HG02870 (cell line): ENCODE measurements around the gene KIF18A.

Experiments used
- ATAC-seq: cut with Tn5 transposase; IDR thresholded peaks from one replicate; pipeline ENCODE4 v1.9.1; 2021; ENCODE audit warnings: mild to moderate bottlenecking, moderate library complexity; ENCODE audit not compliant: unreplicated experiment

The KIF18A gene

GRCh38 chr11:28049338-28050216, 58.4 kb downstream of the KIF18A start:
- ATAC-seq: no peak

- ATAC-seq: no peak
Measured at GRCh38 chr11:28048812-28049211, 59.1 kb downstream of the KIF18A start.

DNA sequence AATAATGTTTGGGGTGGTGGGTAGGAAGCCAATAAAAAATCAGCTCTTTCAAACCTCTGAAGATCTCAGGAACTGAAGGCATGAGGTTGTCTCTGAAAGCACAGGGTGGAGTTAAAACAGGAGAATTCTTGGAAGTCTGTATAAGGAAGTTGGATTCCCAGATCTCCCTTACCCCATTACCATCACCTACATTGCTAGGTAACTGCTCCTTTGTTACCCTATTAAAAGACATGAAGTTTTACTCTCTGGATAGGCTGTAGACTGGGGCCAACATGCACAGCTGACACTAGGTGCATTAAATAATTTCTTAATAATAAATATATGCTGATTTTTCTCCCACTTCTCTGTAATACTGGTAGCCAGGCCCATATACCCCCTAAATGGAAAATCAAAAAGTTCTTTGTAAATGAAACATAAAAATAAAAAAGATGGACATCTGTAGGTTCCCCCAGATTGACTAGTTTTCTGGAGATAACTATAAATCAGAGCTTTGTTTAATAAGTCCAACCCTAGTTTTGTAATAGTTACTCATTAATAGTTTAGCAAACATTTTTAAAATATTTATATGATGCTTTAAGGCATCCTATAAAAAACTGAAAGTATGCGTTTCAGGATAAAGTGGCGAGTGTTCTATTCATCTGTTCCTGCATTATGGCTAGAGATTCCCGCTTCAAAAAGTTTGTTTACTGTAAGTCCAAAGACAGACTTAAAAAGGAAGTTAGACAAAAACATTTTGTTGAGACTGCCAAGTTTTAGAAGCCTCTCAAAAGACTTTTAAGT, 63.8 kb downstream of the KIF18A start:
- no peak for ATAC-seq

- ATAC-seq: no peak
Measured at GRCh38 chr11:28040384-28040783, 67.6 kb downstream of the KIF18A start.

DNA sequence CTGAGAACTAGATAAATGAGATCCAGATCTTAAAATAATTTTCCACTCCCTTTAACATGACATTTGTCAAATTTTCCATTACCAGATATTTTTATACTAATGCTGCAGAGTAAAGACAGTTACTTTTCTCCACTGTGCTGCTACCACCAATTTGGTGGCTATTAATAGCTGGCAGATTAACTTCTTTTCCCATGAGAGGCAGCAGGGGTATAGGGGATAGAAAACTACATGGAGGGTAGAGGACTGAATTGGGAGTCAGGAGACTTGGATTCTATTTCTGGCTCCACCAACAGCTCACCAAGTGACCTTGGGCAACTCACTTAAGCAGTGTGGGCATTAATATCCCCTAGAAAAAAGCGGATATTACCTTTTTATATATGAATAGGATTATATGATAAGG, 69.2 kb downstream of the KIF18A start:
- ATAC-seq: no peak

- ATAC-seq: no peak
Measured at GRCh38 chr11:28026634-28027290, 81.2 kb downstream of the KIF18A start.

GRCh38 chr11:28017816-28018215, 90.1 kb downstream of the KIF18A start:
- ATAC-seq: no peak

DNA sequence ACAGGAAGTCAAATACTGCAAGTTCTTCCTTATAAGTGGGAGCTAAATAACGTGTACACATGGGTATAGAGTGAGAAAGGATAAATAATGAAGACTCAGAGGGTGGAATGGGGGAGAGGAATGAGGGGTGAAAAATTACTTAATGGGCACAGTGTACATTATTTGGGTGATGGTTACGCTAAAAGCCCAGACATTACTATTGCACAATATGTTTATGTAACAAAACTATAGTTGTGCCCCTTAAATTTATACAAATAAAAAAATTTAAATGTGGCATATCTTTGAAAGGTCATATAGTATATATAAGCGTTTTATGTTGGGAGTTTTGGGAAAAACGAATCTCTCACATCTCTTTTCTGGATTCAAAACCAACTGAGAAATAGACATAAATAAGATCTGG, 96.1 kb downstream of the KIF18A start:
- no peak for ATAC-seq

GRCh38 chr11:28009996-28010395, 98.0 kb downstream of the KIF18A start:
- no peak for ATAC-seq

DNA sequence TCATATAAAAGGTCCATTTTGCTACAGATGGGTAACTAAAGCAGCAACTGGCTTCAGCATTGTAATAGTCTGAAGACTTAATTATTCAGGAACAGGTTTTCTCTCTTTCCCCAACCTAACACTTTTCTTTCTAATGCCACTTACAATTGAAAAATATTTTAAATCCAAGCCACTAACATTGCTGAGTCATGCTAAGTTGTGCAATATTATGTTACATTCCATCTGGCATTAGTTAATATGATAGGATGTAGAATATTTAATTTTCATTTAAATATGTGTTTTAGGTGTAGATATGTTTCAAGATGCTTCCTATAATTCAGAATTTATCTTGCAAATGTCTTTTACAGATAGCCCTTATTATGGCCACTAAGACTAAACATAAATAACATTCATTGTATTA, 98.6 kb downstream of the KIF18A start:
- ATAC-seq: no peak

DNA sequence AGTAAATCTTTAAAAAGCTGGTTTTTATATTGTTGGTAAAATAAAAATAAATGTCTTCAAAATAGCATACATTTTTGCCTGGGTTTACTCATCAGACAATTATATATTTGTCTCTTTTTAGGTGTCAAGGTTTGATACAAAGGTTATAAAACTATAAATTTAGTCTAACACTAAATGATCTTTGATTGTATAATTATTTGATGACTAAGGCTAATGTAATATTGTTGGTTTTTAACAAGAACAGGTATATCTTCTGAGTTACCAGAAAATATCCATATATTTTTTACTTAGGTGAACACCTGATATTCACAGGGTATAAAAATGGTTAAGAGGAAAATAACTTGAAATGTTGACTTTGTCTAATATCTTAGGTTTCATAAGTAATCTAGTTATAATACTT, 104.3 kb downstream of the KIF18A start:
- no peak for ATAC-seq

GRCh38 chr11:27998552-27998951, 109.4 kb downstream of the KIF18A start:
- ATAC-seq: no peak

DNA sequence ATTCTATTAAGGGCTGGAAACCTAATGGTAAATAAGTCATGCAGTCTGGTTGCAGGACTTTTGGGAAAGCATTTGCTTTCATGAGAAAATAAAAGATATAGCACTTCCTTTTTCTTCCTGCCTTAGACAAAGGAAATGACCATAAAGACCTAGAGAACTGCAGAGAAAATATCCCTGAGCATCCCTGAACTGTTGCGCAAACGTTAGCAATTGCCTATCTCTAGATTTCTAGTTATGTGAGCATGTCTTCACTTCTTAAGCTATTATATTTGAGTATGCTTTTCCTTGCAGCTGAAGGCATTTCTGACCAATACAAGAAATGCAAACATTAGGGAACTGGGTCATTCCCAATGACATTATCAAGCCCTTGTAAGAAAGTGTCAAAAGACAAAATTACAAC, 110.6 kb downstream of the KIF18A start:
- ATAC-seq: no peak

- no peak for ATAC-seq
Measured at GRCh38 chr11:27996066-27996465, 111.9 kb downstream of the KIF18A start.

- ATAC-seq: no peak
Measured at GRCh38 chr11:27995083-27995482, 112.9 kb downstream of the KIF18A start.

GRCh38 chr11:27991736-27992135, 116.2 kb downstream of the KIF18A start:
- ATAC-seq: no peak

GRCh38 chr11:27977527-27977926, 130.4 kb downstream of the KIF18A start:
- ATAC-seq: no peak

DNA sequence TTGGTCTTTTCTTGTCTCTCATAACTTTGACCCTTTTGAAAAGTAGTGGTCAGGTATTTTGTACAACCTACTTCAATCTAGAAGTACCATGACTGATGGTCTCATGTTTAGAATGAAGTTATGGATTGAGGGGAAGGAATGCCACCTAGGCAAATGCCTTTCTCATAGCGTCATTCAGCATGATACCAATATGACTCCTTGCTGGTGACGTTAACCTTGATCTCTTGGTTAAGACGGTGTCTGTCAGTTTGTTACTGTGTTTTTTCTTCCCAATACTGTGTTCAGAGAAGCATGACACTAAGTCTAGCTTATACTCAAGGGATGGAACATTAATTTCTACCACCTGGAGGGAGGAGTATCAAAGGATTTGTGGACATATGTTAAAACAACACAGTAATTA, 130.9 kb downstream of the KIF18A start:
- no peak for ATAC-seq

- no peak for ATAC-seq
Measured at GRCh38 chr11:27976262-27976661, 131.7 kb downstream of the KIF18A start.

GRCh38 chr11:27973851-27974536, 134.0 kb downstream of the KIF18A start:
- no peak for ATAC-seq
